Pancreas (tissue), 10 donors: ENCODE measurements around the gene GAS6. TPM values are rescaled to one million over a fixed set of nuclear protein-coding genes. Genes with fewer than 3 reads are reported as not detected.
A peak's percentile ranks its signal among the peaks of the same experiment; 100 is the strongest.

Experiments used
- ATAC-seq, 4 donors: fragments of 200-7000 bp; cut with Tn5 transposase; one replicate each; pipeline versions ENCODE4 v1.8.0 to v1.9.1; 2020; ENCODE audit warnings: mild to moderate bottlenecking in 4 of 4, moderate library complexity in 4 of 4
- DNase-seq, 6 donors: peaks; one replicate each; pipeline ENCODE4 v3.0.0-alpha.2; 2020
- FAIRE-seq: peaks from 2 replicates; lab custom pipeline; 2012; peaks lifted over from hg19 to GRCh38; lab: Jason Lieb, UNC
- H3K27ac ChIP-seq, 4 donors: fragments of 200-600 bp; sonication (generic); 1 replicate in 3 of 4; 2 replicates in 1 of 4; pipeline versions ENCODE4 v1.5.0 to v1.8.0; 2020
- H3K27me3 ChIP-seq, 4 donors: fragments of 200-600 bp; one replicate each; pipeline ENCODE4 v1.8.0; 2021
- H3K36me3 ChIP-seq, 3 donors: fragments of 200-600 bp; sonication (generic) in 1 of 3; one replicate each; pipeline versions ENCODE4 v1.5.0 to v1.8.0; 2020 to 2021
- H3K4me1 ChIP-seq, 3 donors: fragments of 200-600 bp; one replicate each; pipeline ENCODE4 v1.8.0; 2021
- H3K4me3 ChIP-seq, 4 donors: fragments of 200-600 bp; sonication (generic) in 2 of 4; one replicate each; pipeline versions ENCODE4 v1.5.0 to v1.8.0; 2020 to 2021
- H3K9me3 ChIP-seq, 4 donors: fragments of 200-600 bp; one replicate each; pipeline ENCODE4 v1.8.0; 2021
- CTCF ChIP-seq, 4 donors: fragments of 200-600 bp; sonication (generic) in 3 of 4; IDR thresholded peaks; one replicate each; pipeline versions ENCODE4 v1.5.0 to v1.8.0; 2021; ENCODE audit warnings: antibody characterized with exemption in 4 of 4
- whole genome bisulfite sequencing, 2 donors: extraction: QIAGEN DNeasy Blood & Tissue Kit; methylation state at CpG; one replicate each; pipeline ENCODE4 v1.1.7; 2013; 5-methylcytosine and 5-hydroxymethylcytosine counted together
- intact Hi-C, 3 donors: fragments of 100-400 bp; cut with DNase I; formaldehyde crosslinking; loops; one replicate each; pipeline versions ENCODE4 v1.11.1 to v1.14.2; 2022
- polyA plus RNA-seq, 2 donors: library from polyadenylated mRNA; stranded (reverse); fragments of 200-250 nt; gene quantifications; one replicate each; pipeline ENCODE4 v1.2.3, GENCODE V29; 2013
- total RNA-seq, 6 donors: library from RNA; stranded (reverse); fragmentation: NEBNext Ultra II Directional in 4 of 6; extraction: Animal tissue kit (Norgen Biotek cat#: 25700) in 4 of 6; gene quantifications; one replicate each; pipeline versions ENCODE4 v1.2.1 to v1.2.4, GENCODE V29; 2021 to 2023
- donor health status: healthy with polysubstance abuse.
- donor health status: DM: no; HTN: no; CAD: no; lungs with moderate emphysema.
- donor health status: DM: no; HTN: no; CAD: no.
- donor health status: control.
- donor health status: control.
- donor health status: Bipolar disorder and iron deficiency.
- donor health status: DM: yes; HTN: yes; CAD: no.
- donor health status: DM: no; HTN: no; CAD: no.
- donor health status: DM: no; HTN: no; CAD: no.
- donor health status: DM: yes; HTN: yes; CAD: no.

GAS6 gene
- total and polyA plus RNA-seq, 8 donors: 24.3 to 124 (median 42.2) TPM

DNA sequence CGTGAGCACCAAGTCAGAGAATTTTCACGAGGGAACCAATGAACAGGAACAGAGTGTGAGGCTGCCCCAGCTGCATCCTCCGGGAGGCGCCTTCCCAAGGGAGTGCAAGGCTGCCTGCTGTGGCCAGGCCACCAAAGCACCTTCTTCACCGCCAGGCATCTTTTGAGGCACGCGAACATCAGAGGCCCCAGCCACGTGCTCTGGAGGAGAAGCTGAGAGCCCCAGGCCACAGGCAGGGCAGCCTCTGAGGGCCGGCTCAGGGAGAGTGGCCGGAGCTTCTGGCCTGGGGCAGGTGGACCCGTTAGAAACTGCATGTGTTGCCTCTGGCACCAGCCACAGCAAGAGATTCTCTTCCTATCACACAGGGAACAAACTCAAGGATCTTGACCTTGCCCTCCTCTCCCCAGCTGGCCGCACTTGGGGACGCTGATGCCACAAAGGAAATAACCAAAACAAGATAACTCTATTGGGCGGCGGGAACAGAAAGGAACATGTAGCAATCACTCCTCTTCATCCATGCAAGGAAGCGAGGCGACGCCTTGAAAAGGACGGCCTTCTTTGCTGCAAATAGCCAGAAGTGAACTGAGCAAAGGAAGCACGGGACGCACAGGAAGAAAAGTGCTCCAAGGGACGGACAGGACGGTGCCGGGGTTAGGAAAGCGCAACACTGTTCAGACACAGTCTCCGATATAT, 19.9 kb downstream of the GAS6 start:
- FAIRE-seq (no peak), DNase-seq (peak in 3 of 6 donors; percentile 21 to 54 (median 46)), ATAC-seq (no peak)
- TF ChIP-seq CTCF (IDR thresholded peaks at IDR 0.05): no peak
- intact Hi-C loops: no loop called here
- H3K27me3 ChIP-seq: no peaks in the 10 kb centered on the region
- 80 to 81% methylated on average over 26 of the region's 26 CpGs for WGBS, 2 donors
- H3K4me3 ChIP-seq: no peak overlapping the region
- no peaks in the 10 kb centered on the region for H3K9me3 ChIP-seq
- H3K27ac ChIP-seq: no peak overlapping the region
- peaks cover 0 to 3% (median 1%) of the 10 kb centered on the region in 3 donors for H3K4me1 ChIP-seq
- H3K36me3 ChIP-seq: peaks cover 0 to 11% (median 0%) of the 10 kb centered on the region in 3 donors

- H3K4me1 ChIP-seq: peaks cover 0 to 7% (median 6%) of the 10 kb centered on the region in 3 donors
- no peak for FAIRE-seq
- WGBS, 2 donors: 89 to 93% methylated on average over 29 to 30 of the region's 30 CpGs
- H3K9me3 ChIP-seq: no peaks in the 10 kb centered on the region
- DNase-seq: peak in 2 of 6 donors; percentile 22 to 70
- H3K27me3 ChIP-seq: no peaks in the 10 kb centered on the region
- intact Hi-C loops: no loop called here
- peaks cover 0 to 11% (median 0%) of the 10 kb centered on the region in 3 donors for H3K36me3 ChIP-seq
- no peak overlapping the region for H3K4me3 ChIP-seq
- no peak for ATAC-seq
- no peak overlapping the region for H3K27ac ChIP-seq
- no peak for TF ChIP-seq CTCF (IDR thresholded peaks at IDR 0.05)
These were observed 20.7 kb downstream of the GAS6 start for GRCh38 chr13:113843063-113843654.

- no peak for FAIRE-seq
- Histone ChIP-seq H3K27me3 (no peaks in the 10 kb centered on the region), H3K27ac (no peak overlapping the region), H3K4me1 (peaks cover 5 to 14% (median 10%) of the 10 kb centered on the region in 3 donors), H3K36me3 (peaks cover 0 to 11% (median 0%) of the 10 kb centered on the region in 3 donors), H3K4me3 (no peak overlapping the region), H3K9me3 (no peaks in the 10 kb centered on the region)
- TF ChIP-seq CTCF (IDR thresholded peaks at IDR 0.05): no peak
- intact Hi-C loops: no loop called here
- DNase-seq: peak in 3 of 6 donors; percentile 19 to 70 (median 52)
- WGBS, 2 donors: 92 to 95% methylated on average over 29 of the region's 29 CpGs
- ATAC-seq: no peak
These were observed 21.4 kb downstream of the GAS6 start for GRCh38 chr13:113842336-113843062.

DNA sequence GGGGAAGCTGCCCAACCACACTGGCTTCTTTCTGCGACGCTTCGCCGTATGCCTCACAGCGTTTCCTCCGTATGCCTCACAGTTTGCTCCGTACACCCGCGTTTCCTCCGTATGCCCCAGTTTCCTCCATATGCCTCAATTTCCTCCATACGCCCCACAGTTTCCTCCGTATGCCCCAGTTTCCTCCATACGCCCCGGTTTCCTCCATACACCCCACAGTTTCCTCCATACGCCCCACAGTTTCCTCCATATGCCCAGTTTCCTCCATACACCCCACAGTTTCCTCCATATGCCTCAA, 22.6 kb downstream of the GAS6 start:
- WGBS, 2 donors: 76 to 82% methylated on average over 15 of the region's 15 CpGs
- H3K9me3 ChIP-seq: no peaks in the 10 kb centered on the region
- no peaks in the 10 kb centered on the region for H3K27me3 ChIP-seq
- DNase-seq: no peak
- H3K4me1 ChIP-seq: peaks cover 12 to 21% (median 16%) of the 10 kb centered on the region in 3 donors
- no peak for TF ChIP-seq CTCF (IDR thresholded peaks at IDR 0.05)
- H3K4me3 ChIP-seq: no peak overlapping the region
- intact Hi-C loops: no loop called here
- no peak for ATAC-seq
- H3K27ac ChIP-seq: peak overlapping the region; percentile 68 to 90 (median 88)
- H3K36me3 ChIP-seq: peaks cover 0 to 11% (median 0%) of the 10 kb centered on the region in 3 donors
- no peak for FAIRE-seq
